Heart left ventricle (tissue), 13 donors: Measurements from ENCODE around the gene AUH.

Source experiments
- POLR2A ChIP-seq, 2 donors: fragments of 450-650 bp; IDR thresholded peaks; one replicate each; pipeline ENCODE4 v1.6.1; 2017; ENCODE audit warnings: antibody characterized with exemption in 2 of 2, mild to moderate bottlenecking in 2 of 2, moderate library complexity in 2 of 2
- TF ChIP-seq, protein P1 (sequence below), 12 donors: fragments of 200-600 bp; sonication (generic) in 4 of 12; IDR thresholded peaks; one replicate each; pipeline versions ENCODE4 v1.5.0 to v1.8.0; 2018 to 2022; ENCODE audit warnings: antibody characterized with exemption in 12 of 12, mild to moderate bottlenecking in 5 of 12
- donor health status: ischemic (EF 13 %, LVEDD 7.1; RV severe dilation, severe dysfunction).
- donor health status: DM: no; HTN: yes; CAD: no.
- donor health status: DM: no; HTN: no; CAD: no.
- donor health status: ischemic (EF 25% LVEDD 6.9; RV normal size, moderate dysfunction).
- donor health status: ischemic (EF 25% LVEDD 5.7; RV mildly dilated, moderate dysfunction).
- donor health status: ischemic (EF 35%, LVEDD 5.7; RV mildly dilated, moderate dysfunction).
- donor health status: nonischemic (EF 11% LVEDD 7.7; RV severe dilation, severe dysfunction).
- donor health status: DM: yes; HTN: yes; CAD: no.
- donor health status: PGD.
- donor health status: ischemic (EF 29% LVEDD 5.4; RV normal size, mild dysfunction).
- donor health status: nonischemic (EF 23%, LVEDD 6.1; RV moderate dilation, normal function).

DNA sequence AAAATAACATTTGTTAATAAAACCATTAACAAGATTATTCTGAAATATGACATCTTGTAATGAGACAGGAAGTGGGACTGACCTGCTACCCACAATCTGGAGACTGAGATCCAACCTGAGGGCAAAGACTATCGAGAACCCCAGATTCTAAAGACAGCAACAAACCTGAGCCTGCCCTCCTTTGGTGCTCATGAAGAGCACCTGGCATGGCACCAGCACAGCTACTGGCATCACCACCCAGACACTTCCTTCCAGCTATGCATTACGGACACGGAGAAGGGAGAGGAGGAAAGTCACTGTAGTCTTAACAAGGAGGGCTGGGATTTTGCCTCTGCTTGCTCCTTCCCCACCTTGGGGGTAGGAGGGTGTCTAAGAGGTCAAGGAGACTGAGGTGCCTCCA lies 105.5 kb downstream of the AUH start:
- TF ChIP-seq, protein P1, sequence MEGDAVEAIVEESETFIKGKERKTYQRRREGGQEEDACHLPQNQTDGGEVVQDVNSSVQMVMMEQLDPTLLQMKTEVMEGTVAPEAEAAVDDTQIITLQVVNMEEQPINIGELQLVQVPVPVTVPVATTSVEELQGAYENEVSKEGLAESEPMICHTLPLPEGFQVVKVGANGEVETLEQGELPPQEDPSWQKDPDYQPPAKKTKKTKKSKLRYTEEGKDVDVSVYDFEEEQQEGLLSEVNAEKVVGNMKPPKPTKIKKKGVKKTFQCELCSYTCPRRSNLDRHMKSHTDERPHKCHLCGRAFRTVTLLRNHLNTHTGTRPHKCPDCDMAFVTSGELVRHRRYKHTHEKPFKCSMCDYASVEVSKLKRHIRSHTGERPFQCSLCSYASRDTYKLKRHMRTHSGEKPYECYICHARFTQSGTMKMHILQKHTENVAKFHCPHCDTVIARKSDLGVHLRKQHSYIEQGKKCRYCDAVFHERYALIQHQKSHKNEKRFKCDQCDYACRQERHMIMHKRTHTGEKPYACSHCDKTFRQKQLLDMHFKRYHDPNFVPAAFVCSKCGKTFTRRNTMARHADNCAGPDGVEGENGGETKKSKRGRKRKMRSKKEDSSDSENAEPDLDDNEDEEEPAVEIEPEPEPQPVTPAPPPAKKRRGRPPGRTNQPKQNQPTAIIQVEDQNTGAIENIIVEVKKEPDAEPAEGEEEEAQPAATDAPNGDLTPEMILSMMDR (IDR thresholded peaks at IDR 0.05) = no peak
- no peak for TF ChIP-seq POLR2A (IDR thresholded peaks at IDR 0.05)
